Ammon's horn (tissue), 1 donor: ENCODE measurements around the gene GBE1.

Experiments
- DNase-seq: peaks from one replicate; pipeline ENCODE4 v3.0.0-alpha.2; 2016; ENCODE audit warnings: low spot score

The GBE1 gene

DNA sequence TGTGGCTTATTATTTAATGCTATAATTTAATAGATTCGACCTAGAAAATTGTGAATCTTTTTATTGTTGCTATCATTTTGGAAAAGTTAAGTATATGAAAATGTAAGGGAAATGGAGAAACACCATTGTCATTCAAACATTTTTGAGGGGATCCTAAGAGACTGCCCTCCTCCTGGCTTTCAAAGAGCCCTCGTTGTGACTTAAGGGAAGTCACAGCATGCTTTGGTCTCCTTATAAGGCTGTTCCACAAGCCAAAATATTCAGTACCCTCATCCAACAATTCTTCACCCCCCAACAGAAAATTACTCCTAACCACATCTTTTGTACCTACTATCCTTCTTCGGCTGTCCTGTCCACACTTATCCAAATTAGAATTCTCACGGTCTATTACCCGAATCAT, 140.2 kb downstream of the GBE1 start:
- DNase-seq = no peak

DNA sequence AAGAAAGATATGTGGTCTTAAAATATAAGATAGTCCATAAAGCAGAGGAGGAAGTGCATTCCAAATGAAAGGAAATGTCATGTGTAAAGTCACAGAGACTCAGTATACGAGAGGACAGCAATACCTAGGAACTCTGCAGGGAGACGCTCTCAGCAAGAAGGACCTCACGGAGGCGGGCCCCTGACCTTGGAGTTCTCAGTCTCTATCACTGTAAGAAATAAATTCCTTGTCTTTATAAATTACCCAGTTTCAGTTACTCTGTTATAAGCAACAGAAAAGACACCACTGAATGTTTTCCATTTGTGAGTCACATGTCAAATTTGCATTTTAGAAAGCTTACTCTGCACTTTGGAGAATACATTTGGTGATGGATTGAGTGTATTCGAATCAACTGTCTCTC, 140.6 kb downstream of the GBE1 start:
- no peak for DNase-seq

- no peak for DNase-seq
Observed at GRCh38 chr3:81612768-81613167, 148.7 kb downstream of the GBE1 start.

DNA sequence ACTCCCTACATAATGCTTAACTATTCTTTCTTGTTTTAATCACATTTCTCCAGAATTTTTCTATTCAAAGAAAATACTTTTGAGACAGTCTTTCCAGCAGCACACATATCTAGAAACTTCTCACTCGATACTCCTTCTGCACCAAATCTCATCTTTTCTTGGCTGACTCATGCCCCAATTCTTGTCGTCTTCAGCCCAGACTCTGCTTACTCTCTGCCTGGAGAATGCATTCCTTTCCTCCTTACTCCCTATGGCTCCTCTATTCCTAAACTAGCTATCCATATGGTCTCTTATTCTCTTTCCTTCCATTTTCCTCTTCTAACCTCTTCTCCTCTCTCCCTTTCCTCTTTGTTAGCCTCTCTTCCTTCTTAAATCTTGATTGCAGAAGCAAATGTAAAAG, 158.7 kb downstream of the GBE1 start:
- DNase-seq = no peak

DNA sequence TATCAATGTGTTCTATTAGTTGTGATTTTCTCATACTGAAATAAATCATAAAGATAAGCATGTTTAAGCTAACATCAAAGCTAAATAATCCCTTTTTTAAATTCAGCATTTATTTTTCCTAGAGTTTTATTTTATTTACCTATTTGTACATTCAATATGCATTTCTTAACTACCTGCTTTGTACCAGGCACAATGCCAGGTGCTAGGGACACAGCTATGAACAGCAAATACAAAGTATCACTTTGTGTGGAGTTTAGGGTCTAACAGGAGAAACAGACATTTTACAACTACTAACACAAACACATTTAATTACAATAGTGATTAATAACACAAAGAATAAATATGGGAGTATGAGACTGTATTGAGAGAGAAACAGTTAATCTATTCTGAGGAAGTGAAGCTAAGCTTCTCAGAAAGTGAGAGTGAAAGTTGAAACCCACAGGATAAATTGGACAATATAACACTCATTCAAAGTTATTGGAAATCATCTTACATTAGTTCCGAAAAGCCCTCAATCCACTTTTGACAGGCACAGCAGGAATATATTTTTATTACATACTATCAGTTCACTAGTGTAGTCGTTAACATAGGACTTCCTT, 159.6 kb downstream of the GBE1 start:
- DNase-seq = no peak

DNA sequence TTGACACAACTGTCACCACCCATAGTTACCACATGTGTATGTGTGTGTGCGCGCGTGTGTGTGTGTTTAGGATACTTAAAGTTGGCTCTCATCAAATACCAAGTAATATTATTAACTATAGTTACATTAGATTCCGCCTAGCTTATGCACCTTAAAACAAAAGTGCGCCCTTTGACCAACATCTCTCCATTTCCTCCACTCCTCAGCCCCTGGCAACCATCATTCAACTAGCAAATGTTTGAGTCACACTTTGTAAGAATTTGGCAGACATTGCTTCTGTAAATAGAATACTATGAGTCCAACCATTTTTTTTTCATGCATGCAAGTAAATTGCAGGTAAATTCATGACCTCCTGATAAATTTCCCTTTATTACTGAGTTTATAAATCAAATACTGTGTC, 169.3 kb downstream of the GBE1 start:
- no peak for DNase-seq

DNA sequence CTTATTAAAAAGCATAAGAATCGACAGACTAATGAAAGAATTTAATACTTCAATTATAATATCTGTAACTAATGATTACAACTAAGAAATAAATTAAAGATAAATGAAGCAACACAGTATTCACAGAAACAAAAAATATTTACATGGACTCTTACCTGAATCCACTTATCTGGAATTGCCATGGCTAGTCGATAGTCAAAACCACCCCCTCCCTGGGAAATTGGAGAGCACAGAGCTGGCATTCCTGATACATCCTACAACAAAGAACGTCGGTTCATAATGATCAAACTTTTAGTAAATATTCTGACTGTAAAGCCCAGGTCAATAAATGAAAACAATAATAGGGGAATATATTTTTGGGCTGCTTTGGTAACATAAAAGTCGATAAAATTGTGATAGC, 175.5 kb downstream of the GBE1 start:
- DNase-seq = no peak

GRCh38 chr3:81585056-81585455, 176.4 kb downstream of the GBE1 start:
- DNase-seq = no peak

DNA sequence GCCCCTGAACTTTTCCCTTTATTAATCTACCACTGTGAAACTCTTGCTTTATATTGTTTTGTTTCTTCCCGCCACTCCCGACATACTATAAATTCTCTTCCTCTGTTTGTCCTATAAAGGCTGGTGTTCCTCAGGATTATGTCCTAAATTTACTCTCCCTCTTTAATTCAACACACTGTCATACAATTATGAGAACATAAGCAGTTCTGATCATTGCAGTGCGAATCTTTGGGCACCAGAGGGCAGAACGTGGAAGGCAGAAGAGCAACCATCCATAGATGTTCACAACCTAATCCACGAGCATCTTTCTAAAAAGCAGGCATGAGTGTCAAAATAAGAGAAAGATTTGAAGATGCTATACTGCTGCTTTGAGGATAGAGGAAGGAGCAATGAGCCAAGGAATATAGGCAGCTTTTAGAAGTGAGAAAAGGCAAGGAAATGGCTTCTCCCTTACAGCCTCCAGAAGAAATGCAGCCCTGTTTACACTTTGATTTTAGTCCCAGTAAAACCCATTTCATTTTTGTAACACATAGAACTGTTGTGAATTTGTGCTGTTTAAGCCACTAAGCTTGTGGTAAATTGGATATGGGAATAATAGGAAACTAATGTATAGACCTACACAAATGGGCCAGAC, 179.4 kb downstream of the GBE1 start:
- DNase-seq = peak; percentile 34

GRCh38 chr3:81580355-81580754, 181.1 kb downstream of the GBE1 start:
- no peak for DNase-seq

DNA sequence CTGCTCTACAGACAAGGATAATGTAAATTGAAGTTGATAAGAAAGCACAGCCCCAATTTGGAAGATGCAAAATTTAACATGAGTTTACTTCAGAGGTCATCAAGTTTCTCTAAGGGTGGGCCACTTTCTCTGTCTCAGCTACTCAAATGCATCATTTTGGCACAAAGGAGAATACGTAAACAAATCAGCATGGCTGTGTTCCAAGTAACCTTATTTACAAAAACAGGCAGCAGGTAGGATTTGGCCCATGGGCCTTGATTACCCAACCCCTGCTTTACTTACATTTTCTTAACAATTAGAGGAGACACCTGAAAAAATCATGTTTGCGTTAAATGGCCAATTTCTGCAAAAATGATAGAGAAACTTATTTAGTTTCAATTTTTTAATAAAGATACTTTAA, 181.7 kb downstream of the GBE1 start:
- DNase-seq = no peak

DNA sequence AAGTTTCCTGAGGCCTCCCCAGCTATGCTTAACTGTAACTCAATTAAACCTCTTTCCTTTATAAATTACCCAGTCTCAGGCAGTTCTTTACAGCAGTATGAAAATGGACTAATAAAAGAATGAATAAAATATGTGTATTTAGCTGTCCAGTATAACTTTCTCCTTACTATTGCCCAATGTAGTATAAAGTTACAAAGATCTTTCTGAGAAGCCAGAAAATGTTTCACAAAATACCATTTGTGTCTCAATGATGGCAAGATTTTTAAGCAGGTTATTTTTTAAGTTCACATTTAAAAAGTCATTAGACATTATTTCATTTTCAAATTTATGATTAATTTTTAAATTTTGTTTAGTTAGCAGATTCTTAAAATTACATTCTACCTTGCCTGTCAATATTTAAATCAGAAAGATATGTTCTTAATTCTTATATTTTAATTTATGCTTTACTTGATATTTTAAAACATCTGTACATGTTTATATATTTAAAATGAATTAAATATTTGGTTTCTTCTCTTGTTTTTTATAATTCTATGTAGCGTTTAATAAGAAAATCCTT, 189.2 kb downstream of the GBE1 start:
- no peak for DNase-seq

DNA sequence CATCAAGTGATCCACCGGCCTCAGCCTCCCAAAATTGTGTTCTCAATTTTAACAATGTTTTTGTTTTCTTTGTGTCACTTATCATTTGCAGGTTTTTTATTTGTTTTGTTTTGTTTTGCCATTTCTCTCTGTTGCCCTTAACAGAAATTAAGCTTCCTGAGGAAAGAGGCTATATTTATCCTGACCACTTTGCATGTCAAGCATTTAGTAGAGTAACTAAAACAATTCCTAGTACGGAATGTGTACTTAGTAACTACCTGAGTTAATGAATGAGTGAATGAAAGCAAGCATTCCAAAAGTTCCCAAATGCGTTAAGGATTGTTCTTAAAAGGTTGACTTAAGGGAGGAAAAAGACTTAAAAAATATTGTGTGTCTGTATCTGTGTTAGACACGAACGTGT, 193.1 kb downstream of the GBE1 start:
- DNase-seq = no peak

- no peak for DNase-seq
Observed at GRCh38 chr3:81565041-81565440, 196.4 kb downstream of the GBE1 start.

GRCh38 chr3:81558106-81558505, 203.3 kb downstream of the GBE1 start:
- DNase-seq = no peak

DNA sequence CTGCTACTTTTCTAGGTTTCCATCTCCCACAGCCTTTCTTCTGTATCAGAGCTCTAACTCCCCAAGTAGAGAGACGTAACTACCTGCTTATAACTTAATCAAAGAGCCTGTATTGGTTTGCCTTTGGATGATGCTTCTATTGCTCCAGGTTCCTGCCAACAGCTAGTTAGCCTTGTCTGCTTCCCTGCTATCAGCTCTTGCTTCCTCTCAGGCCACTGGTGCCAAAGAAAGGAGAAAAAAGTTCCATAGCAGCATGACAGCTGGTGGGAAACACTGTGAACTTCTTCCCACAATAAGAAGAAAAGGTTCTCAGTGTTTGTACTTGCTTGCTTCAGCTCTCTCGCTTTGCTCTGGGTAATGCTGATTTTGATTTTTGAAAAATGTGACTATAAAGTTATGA, 206.6 kb downstream of the GBE1 start:
- DNase-seq = no peak

GRCh38 chr3:81554388-81554787, 207.1 kb downstream of the GBE1 start:
- DNase-seq = no peak

- DNase-seq = no peak
Observed at GRCh38 chr3:81550415-81550814, 211.0 kb downstream of the GBE1 start.

DNA sequence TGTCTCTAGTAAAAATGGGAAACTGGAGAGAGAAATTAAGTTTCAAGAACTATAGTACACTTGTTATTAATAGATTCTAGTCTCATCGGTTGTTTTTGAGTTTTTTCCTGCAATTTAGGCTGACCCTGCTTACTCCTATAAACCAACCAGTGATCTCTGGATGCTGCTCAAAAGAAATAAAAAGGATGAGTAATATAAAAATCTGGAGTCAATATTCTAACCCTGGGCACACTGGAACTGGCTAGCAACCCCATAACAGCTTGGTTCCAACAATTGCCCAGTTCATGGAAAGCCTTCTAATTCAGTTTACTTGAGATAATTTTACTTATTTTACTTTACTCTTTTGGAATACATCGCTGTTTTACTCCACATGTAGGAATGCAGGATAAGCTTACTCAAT, 211.6 kb downstream of the GBE1 start:
- no peak for DNase-seq

DNA sequence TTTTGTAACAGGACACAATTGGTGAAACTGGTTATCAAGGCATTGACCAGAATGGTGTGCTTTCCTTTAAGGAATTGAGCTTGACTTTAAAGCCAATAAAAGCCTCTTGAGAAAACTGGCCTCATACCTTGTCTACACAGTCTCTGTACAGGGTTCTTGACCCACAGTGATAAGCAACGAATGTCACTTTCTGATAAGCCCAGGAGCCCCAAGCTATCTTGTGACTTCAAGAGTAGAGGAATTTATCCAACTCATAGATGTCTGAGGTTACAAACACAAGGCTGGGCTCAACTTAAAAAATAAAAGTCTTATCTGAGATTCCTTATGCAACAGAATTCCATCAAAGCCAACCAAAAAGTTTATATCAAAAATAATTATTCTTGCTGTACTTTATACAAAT, 212.1 kb downstream of the GBE1 start:
- DNase-seq = no peak

DNA sequence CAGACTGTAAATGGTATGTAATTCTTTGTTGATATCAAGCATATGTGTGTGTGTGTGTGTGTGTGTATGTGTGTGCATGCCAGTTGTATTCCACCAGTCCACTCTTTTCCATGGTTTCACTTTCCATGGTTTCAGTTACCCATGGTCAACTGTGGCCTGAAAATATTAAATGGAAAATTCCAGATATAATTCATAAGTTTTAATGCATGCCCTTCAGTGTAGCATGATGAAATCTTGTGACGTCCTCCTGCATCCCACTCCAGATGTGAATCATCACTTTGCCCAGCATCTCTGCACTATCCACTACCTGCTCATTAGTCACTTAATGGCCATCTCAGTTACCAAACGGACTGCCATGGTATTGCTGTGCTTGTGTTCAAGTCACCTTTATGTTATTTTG, 215.9 kb downstream of the GBE1 start:
- DNase-seq = no peak

- no peak for DNase-seq
Observed at GRCh38 chr3:81544385-81544784, 217.1 kb downstream of the GBE1 start.

- no peak for DNase-seq
Observed at GRCh38 chr3:81540787-81541186, 220.7 kb downstream of the GBE1 start.

GRCh38 chr3:81531846-81532245, 229.6 kb downstream of the GBE1 start:
- no peak for DNase-seq
